Measurements from ENCODE around the gene PLA2G6.

The PLA2G6 gene

DNA sequence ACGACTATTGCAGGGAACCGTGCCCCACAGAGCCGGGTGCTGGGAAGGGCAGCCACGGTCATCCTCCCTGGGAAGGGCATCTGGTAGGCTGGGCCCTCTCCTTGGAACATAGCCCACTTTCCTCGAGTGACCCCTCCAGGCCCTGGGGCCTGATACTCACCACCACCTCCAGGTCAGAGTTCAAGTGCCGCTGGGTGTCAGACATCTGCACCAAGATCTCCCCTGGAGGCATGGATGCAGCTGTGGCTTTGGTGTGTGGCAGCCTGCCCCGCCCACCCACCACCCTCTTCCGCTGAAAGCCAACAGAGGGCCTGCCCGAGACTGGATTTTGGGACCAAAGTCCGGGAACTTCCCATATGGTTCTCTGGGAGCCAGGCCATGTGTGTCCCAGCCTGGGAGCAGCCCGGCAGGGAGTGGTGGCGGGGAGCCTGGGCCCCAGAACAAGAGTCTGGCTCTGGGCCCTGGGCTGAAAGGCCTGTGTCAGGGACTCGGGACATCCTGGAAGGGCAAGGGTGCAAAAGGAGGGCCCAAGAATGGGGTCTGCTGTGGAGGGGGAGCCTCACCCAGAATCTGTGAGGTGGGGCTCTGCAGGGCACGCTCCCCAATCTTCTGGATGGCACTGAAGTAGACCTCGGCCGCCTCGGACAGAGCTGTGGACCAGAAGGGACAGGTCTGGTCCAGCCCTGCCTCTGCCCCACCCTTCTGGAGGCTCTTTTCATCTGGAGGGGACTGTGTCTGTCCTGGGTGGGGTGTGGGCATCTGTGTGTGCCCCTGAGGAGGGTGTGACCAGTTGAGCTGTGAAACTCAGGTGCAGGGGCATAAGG is 73.7 kb downstream of the PLA2G6 start:
- no peak for DNase-seq
- CTCF ChIA-PET: no interaction called here
- POLR2A ChIA-PET: no interaction called here
- H3K9me3 ChIP-seq (ENCODE audit: control extremely low read depth in 1 of 5, control insufficient read depth in 4 of 5, insufficient read depth in 2 of 5, low read depth in 1 of 5, low read length in 4 of 5): no peaks in the 10 kb centered on the region
- H3K4me3 ChIP-seq (ENCODE audit: control insufficient read depth in 1 of 7, extremely low read depth in 1 of 7, insufficient read depth in 4 of 7, low read depth in 2 of 7, low read length in 6 of 7): no peak overlapping the region
- no peaks in the 10 kb centered on the region for H3K27me3 ChIP-seq (replicated peaks in 2 of 5; ENCODE audit: control insufficient read depth in 4 of 5, insufficient read depth in 5 of 5, low read length in 4 of 5)
- H3K36me3 ChIP-seq (ENCODE audit: control insufficient read depth in 4 of 4, insufficient read depth in 4 of 4, low read length in 3 of 4): peaks cover 0 to 13% (median 6%) of the 10 kb centered on the region in 4 experiments
- H3K27ac ChIP-seq (ENCODE audit: insufficient read depth in 1 of 2, low read depth in 1 of 2, low read length in 2 of 2, poor library complexity in 1 of 2, severe bottlenecking in 2 of 2): no peak overlapping the region
- 98% methylated on average over 14 of the region's 17 CpGs for WGBS (ENCODE audit: insufficient coverage)
- H3K4me1 ChIP-seq (ENCODE audit: control extremely low read depth in 1 of 4, control insufficient read depth in 4 of 4, insufficient read depth in 4 of 4, low read length in 3 of 4): peaks cover 0 to 6% (median 4%) of the 10 kb centered on the region in 4 experiments

DNA sequence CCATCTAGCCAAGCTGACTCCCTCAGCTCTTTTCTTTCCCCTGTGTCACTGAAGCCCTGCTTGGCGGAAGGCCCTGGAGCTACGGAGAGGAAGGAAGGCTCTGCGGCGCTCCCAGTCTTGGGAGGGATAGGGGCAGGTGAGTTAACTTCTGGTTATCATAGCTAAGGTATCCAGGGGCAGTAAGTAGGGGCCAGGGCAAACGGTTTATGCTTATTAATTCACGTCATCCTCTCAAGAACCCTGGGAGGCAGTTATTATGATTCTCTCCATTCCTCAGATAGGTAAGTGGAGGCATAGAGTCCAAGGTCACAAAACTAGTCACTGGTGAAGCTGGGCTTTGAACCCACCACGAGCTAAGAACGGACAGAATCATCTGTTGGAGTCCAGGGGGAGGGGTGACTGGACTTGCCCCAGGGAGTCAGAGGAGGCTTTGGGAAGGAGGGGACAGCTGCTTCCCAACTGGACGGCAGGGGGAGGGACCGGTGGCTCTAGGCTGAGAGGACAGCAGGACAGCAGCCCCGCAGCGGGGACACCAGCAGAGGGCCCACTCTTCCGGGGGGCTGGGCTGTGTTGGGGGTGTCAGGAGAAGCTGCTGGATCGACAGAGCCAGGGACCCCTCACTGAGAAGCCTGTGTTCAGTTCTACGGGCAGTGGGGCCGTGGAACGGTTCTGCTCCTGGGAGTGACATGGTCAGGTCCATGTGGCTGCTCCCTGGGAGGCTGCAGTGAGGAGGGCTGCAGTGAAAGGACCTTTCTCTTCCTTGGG is 74.6 kb downstream of the PLA2G6 start:
- H3K4me3 ChIP-seq (ENCODE audit: control insufficient read depth in 1 of 7, extremely low read depth in 1 of 7, insufficient read depth in 4 of 7, low read depth in 2 of 7, low read length in 6 of 7): no peak overlapping the region
- H3K27me3 ChIP-seq (replicated peaks in 2 of 5; ENCODE audit: control insufficient read depth in 4 of 5, insufficient read depth in 5 of 5, low read length in 4 of 5): no peaks in the 10 kb centered on the region
- H3K27ac ChIP-seq (ENCODE audit: insufficient read depth in 1 of 2, low read depth in 1 of 2, low read length in 2 of 2, poor library complexity in 1 of 2, severe bottlenecking in 2 of 2): no peak overlapping the region
- WGBS (ENCODE audit: insufficient coverage): 91% methylated on average over 13 of the region's 17 CpGs
- no peak for DNase-seq
- H3K4me1 ChIP-seq (ENCODE audit: control extremely low read depth in 1 of 4, control insufficient read depth in 4 of 4, insufficient read depth in 4 of 4, low read length in 3 of 4): peaks cover 0 to 6% (median 4%) of the 10 kb centered on the region in 4 experiments
- POLR2A ChIA-PET: no interaction called here
- peaks cover 0 to 8% (median 3%) of the 10 kb centered on the region in 4 experiments for H3K36me3 ChIP-seq (ENCODE audit: control insufficient read depth in 4 of 4, insufficient read depth in 4 of 4, low read length in 3 of 4)
- no peaks in the 10 kb centered on the region for H3K9me3 ChIP-seq (ENCODE audit: control extremely low read depth in 1 of 5, control insufficient read depth in 4 of 5, insufficient read depth in 2 of 5, low read depth in 1 of 5, low read length in 4 of 5)
- CTCF ChIA-PET: interaction anchor here (0.7 to 1.3 kb wide), 2 partner anchors 15 to 55 kb away, joined by 3 read pairs; no protein-coding TSS in a partner anchor

DNA sequence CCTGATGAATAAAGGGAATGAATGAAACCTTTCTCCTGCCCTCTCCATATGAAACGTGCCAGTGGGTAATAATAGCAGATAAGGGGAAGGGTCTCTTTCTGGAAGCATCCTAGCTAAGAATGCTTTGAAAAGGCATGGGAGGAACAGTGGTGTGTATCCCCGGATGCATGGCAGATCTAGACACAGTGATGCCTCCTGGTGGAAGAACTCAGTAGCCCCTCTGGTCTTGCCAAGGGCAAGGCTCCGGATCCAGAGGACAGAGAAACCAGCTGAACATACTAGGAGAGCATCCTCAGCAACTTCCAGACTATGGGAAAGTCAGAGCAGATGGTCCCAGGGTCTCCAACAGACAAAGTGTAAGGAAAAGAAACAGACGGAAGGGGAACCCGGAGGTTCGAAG is 77.5 kb downstream of the PLA2G6 start:
- Histone ChIP-seq H3K36me3 (ENCODE audit: control insufficient read depth in 4 of 4, insufficient read depth in 4 of 4, low read length in 3 of 4) (peaks cover 0 to 2% (median 0%) of the 10 kb centered on the region in 4 experiments), H3K27me3 (replicated peaks in 2 of 5; ENCODE audit: control insufficient read depth in 4 of 5, insufficient read depth in 5 of 5, low read length in 4 of 5) (no peaks in the 10 kb centered on the region), H3K4me1 (ENCODE audit: control extremely low read depth in 1 of 4, control insufficient read depth in 4 of 4, insufficient read depth in 4 of 4, low read length in 3 of 4) (peaks cover 0 to 6% (median 4%) of the 10 kb centered on the region in 4 experiments), H3K4me3 (ENCODE audit: control insufficient read depth in 1 of 7, extremely low read depth in 1 of 7, insufficient read depth in 4 of 7, low read depth in 2 of 7, low read length in 6 of 7) (no peak overlapping the region), H3K27ac (ENCODE audit: insufficient read depth in 1 of 2, low read depth in 1 of 2, low read length in 2 of 2, poor library complexity in 1 of 2, severe bottlenecking in 2 of 2) (no peak overlapping the region), H3K9me3 (ENCODE audit: control extremely low read depth in 1 of 5, control insufficient read depth in 4 of 5, insufficient read depth in 2 of 5, low read depth in 1 of 5, low read length in 4 of 5) (no peaks in the 10 kb centered on the region)
- POLR2A ChIA-PET: no interaction called here
- peak in 1 of 3 donors; percentile 23 for DNase-seq
- WGBS (ENCODE audit: insufficient coverage): 100% methylated on average over 3 of the region's 6 CpGs
- CTCF ChIA-PET: interaction anchor here (0.9 to 1.7 kb wide), 5 partner anchors 14 to 61 kb away, joined by 3 to 6 read pairs (median 4); no protein-coding TSS in a partner anchor

DNA sequence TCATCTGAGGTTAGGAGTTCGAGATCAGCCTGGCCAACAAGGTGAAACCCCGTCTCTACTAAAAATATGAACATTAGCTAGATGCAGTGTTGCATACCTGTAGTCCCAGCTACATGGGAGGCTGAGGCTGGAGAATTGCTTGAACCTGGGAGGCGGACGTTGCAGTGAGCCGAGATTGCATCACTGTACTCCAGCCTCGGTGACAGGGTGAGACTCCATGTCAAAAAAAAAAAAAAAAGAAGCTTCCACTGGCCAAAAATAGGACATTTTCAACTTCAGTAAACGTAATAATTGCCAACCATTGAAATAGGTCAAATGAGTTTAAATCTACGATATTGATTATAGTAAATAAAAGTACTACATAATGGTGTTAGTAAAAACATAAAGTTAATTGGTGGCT is 78.0 kb downstream of the PLA2G6 start:
- Histone ChIP-seq H3K27me3 (replicated peaks in 2 of 5; ENCODE audit: control insufficient read depth in 4 of 5, insufficient read depth in 5 of 5, low read length in 4 of 5) (no peaks in the 10 kb centered on the region), H3K4me3 (ENCODE audit: control insufficient read depth in 1 of 7, extremely low read depth in 1 of 7, insufficient read depth in 4 of 7, low read depth in 2 of 7, low read length in 6 of 7) (no peak overlapping the region), H3K4me1 (ENCODE audit: control extremely low read depth in 1 of 4, control insufficient read depth in 4 of 4, insufficient read depth in 4 of 4, low read length in 3 of 4) (peaks cover 0 to 6% (median 4%) of the 10 kb centered on the region in 4 experiments), H3K27ac (ENCODE audit: insufficient read depth in 1 of 2, low read depth in 1 of 2, low read length in 2 of 2, poor library complexity in 1 of 2, severe bottlenecking in 2 of 2) (no peak overlapping the region), H3K36me3 (ENCODE audit: control insufficient read depth in 4 of 4, insufficient read depth in 4 of 4, low read length in 3 of 4) (peaks cover 0 to under 1% (median 0%) of the 10 kb centered on the region in 4 experiments), H3K9me3 (ENCODE audit: control extremely low read depth in 1 of 5, control insufficient read depth in 4 of 5, insufficient read depth in 2 of 5, low read depth in 1 of 5, low read length in 4 of 5) (no peaks in the 10 kb centered on the region)
- CTCF ChIA-PET: interaction anchor here (0.9 to 1.7 kb wide), 5 partner anchors 14 to 61 kb away, joined by 3 to 6 read pairs (median 4); no protein-coding TSS in a partner anchor
- POLR2A ChIA-PET: no interaction called here
- DNase-seq: no peak
- WGBS (ENCODE audit: insufficient coverage): 88% methylated on average over 5 of the region's 8 CpGs

- WGBS (ENCODE audit: insufficient coverage): 95% methylated on average over 9 of the region's 9 CpGs
- CTCF ChIA-PET: interaction anchor here (0.9 to 2.0 kb wide), 5 partner anchors 29 to 47 kb away, joined by 3 to 8 read pairs (median 3); no protein-coding TSS in a partner anchor
Measured at GRCh38 chr22:38098410-38099249, 83.0 kb downstream of the PLA2G6 start.

DNA sequence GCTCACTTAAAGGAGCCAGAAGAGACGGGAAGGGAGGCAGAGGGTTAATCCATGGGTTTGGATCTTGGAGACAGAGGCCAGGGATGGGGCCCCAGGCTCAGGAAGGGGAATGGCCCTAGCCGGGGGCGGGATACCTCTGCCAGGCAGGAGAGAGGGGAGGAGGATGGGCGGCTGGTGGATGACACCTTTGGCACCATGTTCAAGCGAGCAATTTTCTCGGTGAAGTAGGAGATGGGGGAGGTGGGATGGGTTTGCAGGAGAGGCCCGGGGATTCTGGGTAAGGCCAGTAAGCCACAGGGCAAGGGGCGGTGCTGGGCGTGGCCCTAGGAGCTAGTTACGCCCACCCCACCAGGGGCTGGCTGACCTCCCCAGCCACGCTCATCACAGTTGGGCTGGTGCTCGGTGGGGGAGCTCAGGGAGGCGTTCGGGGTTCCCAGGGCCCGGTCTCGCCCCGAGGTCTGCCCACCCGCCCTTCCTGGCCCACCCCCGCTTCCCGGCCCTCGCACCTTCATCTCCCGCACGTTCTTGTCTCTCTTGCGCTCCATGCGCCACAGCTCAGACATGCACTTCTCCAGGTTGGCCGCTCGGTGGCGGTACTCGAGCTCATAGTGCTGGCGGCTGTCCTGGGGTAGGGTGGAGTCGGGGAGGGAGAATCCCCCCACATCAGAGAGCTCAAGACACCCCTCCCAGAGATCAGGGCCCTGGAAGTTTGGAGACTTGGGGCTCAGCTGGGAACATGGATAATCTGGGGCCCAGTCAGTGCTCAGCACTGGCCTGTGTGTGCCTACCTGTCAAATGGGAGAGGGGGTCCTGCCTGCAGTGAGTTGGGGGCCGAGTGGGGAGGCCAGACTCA is 83.8 kb downstream of the PLA2G6 start:
- DNase-seq: no peak
- Histone ChIP-seq H3K4me3 (ENCODE audit: control insufficient read depth in 1 of 7, extremely low read depth in 1 of 7, insufficient read depth in 4 of 7, low read depth in 2 of 7, low read length in 6 of 7) (no peak overlapping the region), H3K36me3 (ENCODE audit: control insufficient read depth in 4 of 4, insufficient read depth in 4 of 4, low read length in 3 of 4) (no peaks in the 10 kb centered on the region), H3K27ac (ENCODE audit: insufficient read depth in 1 of 2, low read depth in 1 of 2, low read length in 2 of 2, poor library complexity in 1 of 2, severe bottlenecking in 2 of 2) (no peak overlapping the region), H3K4me1 (ENCODE audit: control extremely low read depth in 1 of 4, control insufficient read depth in 4 of 4, insufficient read depth in 4 of 4, low read length in 3 of 4) (no peaks in the 10 kb centered on the region), H3K27me3 (replicated peaks in 2 of 5; ENCODE audit: control insufficient read depth in 4 of 5, insufficient read depth in 5 of 5, low read length in 4 of 5) (no peaks in the 10 kb centered on the region), H3K9me3 (ENCODE audit: control extremely low read depth in 1 of 5, control insufficient read depth in 4 of 5, insufficient read depth in 2 of 5, low read depth in 1 of 5, low read length in 4 of 5) (no peaks in the 10 kb centered on the region)
- CTCF ChIA-PET: interaction anchor here (0.8 to 1.6 kb wide), 4 partner anchors 28 to 131 kb away, joined by 3 to 5 read pairs (median 3); no protein-coding TSS in a partner anchor
- 95% methylated on average over 23 of the region's 32 CpGs for WGBS (ENCODE audit: insufficient coverage)
- POLR2A ChIA-PET: interaction anchor here (0.7 kb wide), 1 partner anchor 15 kb away, joined by 3 read pairs; no protein-coding TSS in a partner anchor

More at GRCh38 chr22:38098410-38099249, 83.0 kb downstream of the PLA2G6 start:
- H3K4me3 ChIP-seq (ENCODE audit: control insufficient read depth in 1 of 7, extremely low read depth in 1 of 7, insufficient read depth in 4 of 7, low read depth in 2 of 7, low read length in 6 of 7): no peak overlapping the region
- no peaks in the 10 kb centered on the region for H3K9me3 ChIP-seq (ENCODE audit: control extremely low read depth in 1 of 5, control insufficient read depth in 4 of 5, insufficient read depth in 2 of 5, low read depth in 1 of 5, low read length in 4 of 5)
- H3K36me3 ChIP-seq (ENCODE audit: control insufficient read depth in 4 of 4, insufficient read depth in 4 of 4, low read length in 3 of 4): no peaks in the 10 kb centered on the region
- POLR2A ChIA-PET: no interaction called here
- no peak for DNase-seq
- H3K27me3 ChIP-seq (replicated peaks in 2 of 5; ENCODE audit: control insufficient read depth in 4 of 5, insufficient read depth in 5 of 5, low read length in 4 of 5): no peaks in the 10 kb centered on the region
- H3K4me1 ChIP-seq (ENCODE audit: control extremely low read depth in 1 of 4, control insufficient read depth in 4 of 4, insufficient read depth in 4 of 4, low read length in 3 of 4): no peaks in the 10 kb centered on the region
- no peak overlapping the region for H3K27ac ChIP-seq (ENCODE audit: insufficient read depth in 1 of 2, low read depth in 1 of 2, low read length in 2 of 2, poor library complexity in 1 of 2, severe bottlenecking in 2 of 2)
